ENCODE measurements around the gene CACNB4.
"Not testable (repeated sequence)": the region's sequence is repeated elsewhere in the genome, so short reads cannot be mapped to it uniquely, and the experiment has no call there.

- not testable (repeated sequence) for TF ChIP-seq ZNF274 (IDR thresholded peaks at IDR 0.05; ENCODE audit: low read depth, low read length); YY1 (IDR thresholded peaks at IDR 0.05; ENCODE audit: insufficient read depth, insufficient read length)
Measured at GRCh38 chr2:151875631-151876030, 223.2 kb downstream of the CACNB4 start.
